Measurements from ENCODE around the gene KRT79. TPM values are rescaled to one million over a fixed set of nuclear protein-coding genes. Genes with fewer than 3 reads are reported as not detected.

The KRT79 gene
- total RNA-seq, 1 experiment from 2014 or later = not detected

- Histone ChIP-seq H3K9me3 (ENCODE audit: control insufficient read depth, insufficient read depth, low read depth, low read length) (no peaks in the 10 kb centered on the region), H3K27me3 (ENCODE audit: control insufficient read depth, insufficient read depth, low read length) (no peaks in the 10 kb centered on the region), H3K27ac (ENCODE audit: low read length) (no peak overlapping the region), H3K36me3 (ENCODE audit: control insufficient read depth, insufficient read depth, low read length) (no peaks in the 10 kb centered on the region), H3K4me3 (ENCODE audit: low read depth in 2 of 2, low read length in 2 of 2) (no peak overlapping the region), H3K4me1 (ENCODE audit: control insufficient read depth, insufficient read depth, low read length) (peaks cover 27% of the 10 kb centered on the region)
- in situ Hi-C loops (cut with HindIII; ENCODE audit: low pct_unique_long_range_greater_than_20kb, low sequenced_read_pairs) = loop anchor here (25.0 kb wide), 1 partner anchor 110 kb away; no protein-coding TSS in a partner anchor
- ChIA-PET POLR2A (no interaction called here), CTCF (interaction anchor here (0.5 kb wide), 1 partner anchor 730 kb away, joined by 3 read pairs; no protein-coding TSS in a partner anchor)
- no TSS peak for BruUV-seq (replicated peaks)
- DNase-seq (ENCODE audit: low read depth, low spot score) = no peak
- intact Hi-C loops (cut with micrococcal nuclease; ENCODE audit: unreplicated experiment) = loop anchor here (5.0 kb wide), 1 partner anchor 505 kb away; no protein-coding TSS in a partner anchor
- no peak for ATAC-seq
- TF ChIP-seq CTCF (IDR thresholded peaks at IDR 0.05) = no peak
Observed at GRCh38 chr12:52877242-52877641, 43.1 kb upstream of the KRT79 start.

- Histone ChIP-seq H3K36me3 (ENCODE audit: control insufficient read depth, insufficient read depth, low read length) (no peaks in the 10 kb centered on the region), H3K27me3 (ENCODE audit: control insufficient read depth, insufficient read depth, low read length) (no peaks in the 10 kb centered on the region), H3K27ac (ENCODE audit: low read length) (no peak overlapping the region), H3K4me1 (ENCODE audit: control insufficient read depth, insufficient read depth, low read length) (peaks cover 35% of the 10 kb centered on the region), H3K9me3 (ENCODE audit: control insufficient read depth, insufficient read depth, low read depth, low read length) (no peaks in the 10 kb centered on the region), H3K4me3 (ENCODE audit: low read depth in 2 of 2, low read length in 2 of 2) (no peak overlapping the region)
- no TSS peak for BruUV-seq (replicated peaks)
- in situ Hi-C loops (cut with HindIII; ENCODE audit: low pct_unique_long_range_greater_than_20kb, low sequenced_read_pairs) (loop anchor here (25.0 kb wide), 1 partner anchor 111 kb away; no protein-coding TSS in a partner anchor), intact Hi-C loops (cut with micrococcal nuclease; ENCODE audit: unreplicated experiment) (loop anchor here (5.0 kb wide), 1 partner anchor 504 kb away; no protein-coding TSS in a partner anchor)
- DNase-seq (ENCODE audit: low read depth, low spot score) (no peak), ATAC-seq (no peak)
- POLR2A ChIA-PET = no interaction called here
- no peak for TF ChIP-seq POLR2AphosphoS5 (IDR thresholded peaks at IDR 0.05; ENCODE audit: low read depth, low read length)
- TF ChIP-seq CTCF (IDR thresholded peaks at IDR 0.05) = no peak
- no peak for TF ChIP-seq SIN3A (IDR thresholded peaks at IDR 0.05; ENCODE audit: borderline replicate concordance, insufficient read depth, low read depth, low read length)
- no peak for TF ChIP-seq REST (IDR thresholded peaks at IDR 0.05; ENCODE audit: insufficient read depth in 1 of 2, low read depth in 2 of 2, low read length in 1 of 2)
- TF ChIP-seq TCF7L2 (IDR thresholded peaks at IDR 0.05; ENCODE audit: low read depth, low read length) = no peak
- CTCF ChIA-PET = interaction anchor here (0.5 kb wide), 1 partner anchor 851 kb away, joined by 7 read pairs; no protein-coding TSS in a partner anchor
Observed at GRCh38 chr12:52876372-52876771, 42.3 kb upstream of the KRT79 start.

Measured in Panc1 (cell line).